Smooth muscle cell of the brain vasculature (primary cell): ENCODE results near the gene PGM5.

Source experiments
- DNase-seq: peaks from one replicate; pipeline ENCODE4 v3.0.0-alpha.2; 2012; ENCODE audit warnings: low read depth, low spot score

PGM5 gene

DNA sequence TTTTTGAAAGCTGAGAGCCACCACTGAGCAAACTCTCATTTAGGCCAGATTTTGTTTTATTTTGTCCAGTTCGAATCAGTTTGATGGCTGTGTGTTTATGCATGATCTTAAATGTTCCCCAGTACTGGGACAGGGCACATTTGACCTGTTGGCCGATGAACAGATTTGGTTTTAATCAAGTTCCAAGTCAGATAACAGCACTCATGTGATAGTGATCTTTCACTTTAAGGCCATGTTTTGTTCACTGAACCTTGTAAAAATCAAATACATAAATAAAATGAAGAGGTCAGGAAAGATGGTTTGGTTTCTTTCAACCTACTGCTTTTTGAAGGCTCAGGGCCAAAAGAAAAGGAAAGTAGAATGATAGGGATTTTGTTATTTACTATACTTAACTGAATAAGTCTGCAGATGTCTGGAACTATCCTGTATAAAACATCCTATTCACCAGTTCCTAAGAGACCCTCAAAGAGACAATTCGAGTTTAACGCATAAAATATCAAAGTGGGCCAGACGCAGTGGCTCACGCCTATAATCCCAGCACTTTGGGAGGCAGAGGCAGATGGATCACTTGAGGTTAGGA is 77.2 kb downstream of the PGM5 start:
- DNase-seq: no peak

DNA sequence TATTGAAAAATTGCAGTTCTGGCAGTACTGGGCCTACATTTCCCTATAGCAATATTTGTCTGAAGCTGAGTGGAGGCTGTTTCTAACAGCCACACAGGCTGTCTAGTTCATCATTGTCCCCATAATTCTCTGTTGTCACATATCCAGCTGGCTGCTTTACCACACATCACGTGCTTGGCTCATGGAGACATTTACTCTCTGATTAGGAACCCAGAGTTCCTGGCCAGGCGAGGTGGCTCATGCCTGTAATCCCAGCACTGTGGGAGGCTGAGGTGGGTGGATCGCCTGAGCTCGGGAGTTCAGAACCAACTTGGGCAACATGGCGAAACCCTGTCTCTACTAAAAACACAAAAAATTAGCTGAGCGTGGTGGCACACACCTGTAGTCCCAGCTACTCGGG is 81.4 kb downstream of the PGM5 start:
- no peak for DNase-seq

DNA sequence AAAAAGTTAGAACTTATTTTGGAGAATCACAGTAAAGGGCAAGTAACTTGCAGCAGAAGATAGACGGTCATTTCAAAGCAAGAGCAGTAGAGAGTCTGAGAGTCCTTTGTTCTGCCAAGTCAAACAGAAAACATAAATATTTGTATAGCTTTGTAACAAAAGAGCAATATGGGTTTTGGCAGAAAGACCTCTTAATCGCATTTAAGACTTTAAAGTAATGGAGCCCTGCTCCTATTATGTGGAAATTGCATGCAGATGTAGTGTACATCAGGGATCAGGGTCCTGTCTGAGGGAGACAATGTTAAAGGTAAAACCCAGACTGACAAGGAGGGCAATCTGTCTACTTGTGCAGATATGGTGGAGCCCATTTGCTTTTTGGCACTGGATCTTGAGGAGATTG is 87.2 kb downstream of the PGM5 start:
- DNase-seq: no peak

DNA sequence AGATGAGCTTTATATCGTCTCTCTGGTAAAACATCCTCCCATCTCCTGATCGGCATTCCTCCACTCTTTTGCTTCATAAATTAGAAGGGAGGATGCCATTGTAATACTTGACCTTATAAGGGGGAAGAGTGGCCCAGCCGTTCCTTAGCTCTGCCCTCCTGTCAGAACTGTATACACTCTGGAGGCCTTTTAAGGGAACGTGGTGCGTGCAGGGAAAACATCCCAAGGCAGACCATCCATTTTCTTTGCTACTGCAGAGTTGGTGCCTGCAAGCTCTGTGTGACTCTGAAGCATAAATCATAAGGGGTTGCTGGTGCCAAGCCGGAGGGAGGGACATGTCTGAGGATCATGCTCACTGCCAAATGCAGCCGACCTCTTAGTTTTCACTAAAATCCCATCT is 90.4 kb downstream of the PGM5 start:
- DNase-seq: no peak

DNA sequence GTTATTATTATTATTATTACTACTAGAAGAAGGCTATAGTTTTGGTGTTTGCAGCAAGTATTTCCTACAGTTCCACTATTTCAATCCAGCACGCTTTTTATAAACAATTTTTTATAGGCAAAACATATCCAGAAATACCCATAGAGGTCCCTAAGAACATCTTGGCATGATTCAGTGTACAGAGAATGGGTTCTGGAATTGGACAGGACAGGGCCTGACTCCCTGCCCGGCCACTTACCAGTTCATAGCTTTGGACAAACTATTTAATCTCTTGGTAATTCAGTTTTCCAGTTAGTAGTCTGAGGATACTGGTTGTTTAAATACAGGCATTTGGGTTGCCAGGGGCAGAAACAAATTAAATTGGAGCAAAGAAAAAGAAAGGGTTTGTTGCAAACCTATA is 91.2 kb downstream of the PGM5 start:
- DNase-seq: no peak

DNA sequence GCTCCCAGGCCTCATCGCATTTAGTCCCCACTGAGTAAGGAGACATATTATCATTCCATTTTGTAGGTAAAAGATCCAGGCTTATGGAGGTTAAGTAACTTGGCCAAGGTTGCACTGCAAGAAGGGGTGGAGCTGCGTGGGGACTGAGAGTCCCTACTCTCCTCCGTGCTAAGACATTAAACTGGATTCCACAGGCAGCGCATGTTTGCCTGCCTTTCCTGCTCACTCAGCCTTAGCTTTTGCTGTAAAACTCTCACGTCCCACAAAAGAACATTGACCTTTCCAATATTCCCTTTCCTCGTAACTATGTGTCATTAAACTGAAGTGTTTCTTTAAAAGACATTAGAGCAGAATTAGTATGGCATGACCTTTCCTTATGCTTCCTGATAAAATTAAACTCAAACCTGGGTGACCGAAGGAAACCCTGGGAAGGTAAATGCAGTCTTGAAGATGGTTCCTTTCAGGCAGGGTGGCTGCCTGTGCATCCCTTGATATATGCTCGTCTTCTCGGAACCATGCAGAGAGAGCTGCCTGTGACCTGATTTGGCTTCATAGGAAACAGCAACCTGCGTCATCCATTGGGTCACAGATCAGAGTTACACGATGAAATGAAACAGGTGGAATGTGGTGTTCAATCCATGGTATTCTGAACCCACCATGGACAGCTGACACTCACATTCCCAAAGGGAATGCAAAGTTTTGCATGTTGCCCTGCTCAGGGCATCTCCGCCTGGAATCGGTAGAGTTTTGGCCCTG is 98.3 kb downstream of the PGM5 start:
- no peak for DNase-seq

DNA sequence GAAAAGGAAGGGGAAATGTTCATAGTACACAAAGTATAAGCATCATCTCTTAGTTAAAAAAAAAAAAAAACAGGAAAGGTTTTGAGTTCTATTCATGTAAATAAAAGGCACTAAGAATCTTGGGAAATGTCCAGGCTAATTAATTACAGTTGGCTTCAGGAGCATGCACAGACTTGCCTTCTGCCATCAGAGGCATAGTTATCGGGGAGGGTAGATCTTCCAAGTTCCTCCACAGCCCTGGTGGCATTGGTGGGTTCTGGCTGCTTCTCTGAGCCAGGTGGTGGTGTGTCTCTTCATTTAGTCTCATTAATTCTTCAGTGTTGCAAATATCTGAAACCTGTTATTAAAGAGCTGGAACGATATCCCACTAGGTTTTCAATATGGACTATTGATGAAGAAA is 99.0 kb downstream of the PGM5 start:
- no peak for DNase-seq

DNA sequence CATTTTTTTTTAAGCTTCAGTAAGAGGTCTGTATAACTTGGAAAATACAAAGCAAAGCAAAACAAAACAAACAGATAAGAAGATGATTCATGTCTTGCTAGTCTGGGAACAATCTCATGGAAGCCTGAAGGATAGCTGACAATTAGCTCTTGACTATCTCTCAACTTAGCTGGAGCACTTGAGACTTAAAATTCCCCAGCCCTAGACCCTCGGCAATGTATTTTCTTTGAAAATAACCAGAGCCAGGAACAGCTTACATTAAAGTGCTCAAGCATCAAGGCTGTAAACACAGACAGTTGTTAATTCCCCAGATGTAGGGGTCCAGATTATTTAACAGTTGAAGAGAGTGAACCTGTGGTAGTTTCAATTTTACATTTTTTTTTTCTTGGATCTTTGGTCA is 101.4 kb downstream of the PGM5 start:
- no peak for DNase-seq

DNA sequence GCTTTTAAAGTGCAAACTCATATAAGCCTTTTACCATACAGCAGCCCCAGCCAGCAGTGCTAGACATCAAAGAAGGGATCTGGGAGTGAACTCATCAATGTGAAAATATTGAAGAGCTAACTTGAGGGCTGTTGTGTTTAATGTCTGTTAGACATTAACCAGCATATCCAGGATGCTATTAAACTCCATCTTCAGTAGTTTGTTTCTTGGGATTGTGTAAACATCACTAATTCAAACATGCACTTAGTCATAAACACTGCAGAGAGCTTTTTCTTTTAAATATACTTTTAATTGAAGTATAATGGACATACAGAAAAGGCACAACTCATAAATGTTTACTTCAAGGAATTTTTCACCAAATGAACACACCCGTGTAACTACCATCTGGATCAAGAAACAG is 102.5 kb downstream of the PGM5 start:
- DNase-seq: no peak

DNA sequence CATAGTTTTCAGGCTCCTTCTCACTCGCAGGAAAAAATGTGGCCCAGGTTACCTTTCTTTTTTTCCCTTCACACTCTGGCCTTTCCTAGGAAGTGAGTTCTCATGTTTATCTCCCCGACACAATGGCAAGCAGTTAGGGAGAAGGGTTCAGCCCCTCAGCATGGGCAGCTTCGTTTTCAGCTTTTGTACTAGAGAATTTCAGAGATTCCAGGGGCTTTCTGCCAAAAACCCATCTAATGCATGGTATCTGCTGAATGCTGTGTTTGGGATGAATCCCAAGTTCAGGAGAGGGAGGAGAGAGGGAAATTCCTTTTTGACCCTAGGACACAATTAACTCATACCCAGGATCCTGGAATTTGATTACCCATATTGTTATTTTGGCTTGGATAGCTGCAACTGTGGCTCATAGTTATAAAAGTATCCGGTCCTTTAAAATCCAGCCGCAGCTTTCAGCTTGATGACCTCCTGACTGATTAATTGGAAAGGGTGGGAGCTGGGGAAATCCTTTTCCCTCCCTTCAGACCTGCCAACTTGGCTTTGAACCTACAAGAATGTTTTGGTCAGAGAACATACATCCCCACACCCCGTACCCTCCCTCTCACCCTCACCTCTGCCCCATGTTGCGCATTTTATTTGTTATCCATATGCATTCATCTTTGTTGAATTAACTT is 105.8 kb downstream of the PGM5 start:
- DNase-seq: no peak

DNA sequence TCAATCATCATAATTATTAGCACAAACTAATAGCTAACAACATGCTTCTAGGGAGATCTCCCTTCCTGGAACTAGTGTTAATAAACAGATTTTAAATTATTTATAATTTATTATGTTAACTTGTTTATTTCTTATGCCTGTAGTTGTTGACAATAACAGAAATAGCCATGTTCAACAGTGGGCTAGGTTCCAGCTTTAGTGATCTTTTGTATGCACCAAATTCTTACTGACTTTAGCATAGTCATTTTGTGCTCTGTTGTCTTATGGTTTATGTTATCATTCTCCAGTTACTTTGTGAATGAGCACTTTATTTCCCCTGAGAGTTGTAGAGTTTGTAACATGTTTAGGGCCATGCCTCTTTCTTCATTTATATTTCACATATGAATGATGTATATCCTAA is 113.7 kb downstream of the PGM5 start:
- no peak for DNase-seq

DNA sequence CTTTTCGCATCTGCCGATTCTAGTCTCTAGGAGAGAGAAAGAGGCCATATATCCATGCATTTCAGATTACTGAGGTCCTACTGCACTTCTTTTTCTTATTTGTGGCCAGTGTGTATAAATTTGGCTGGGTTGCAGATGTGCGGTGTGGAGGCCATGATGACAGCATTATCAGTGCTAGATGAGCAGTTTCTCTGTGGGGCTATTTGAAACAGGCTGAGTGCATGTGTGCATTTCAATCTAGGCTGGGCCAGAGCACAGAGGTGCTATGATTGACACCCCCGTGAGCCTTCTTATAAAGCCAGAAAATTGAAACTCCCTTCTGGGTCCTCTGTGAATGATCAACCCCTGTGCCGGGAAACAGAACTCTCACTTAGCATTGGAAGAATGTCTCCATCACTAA is 114.2 kb downstream of the PGM5 start:
- DNase-seq: no peak

DNA sequence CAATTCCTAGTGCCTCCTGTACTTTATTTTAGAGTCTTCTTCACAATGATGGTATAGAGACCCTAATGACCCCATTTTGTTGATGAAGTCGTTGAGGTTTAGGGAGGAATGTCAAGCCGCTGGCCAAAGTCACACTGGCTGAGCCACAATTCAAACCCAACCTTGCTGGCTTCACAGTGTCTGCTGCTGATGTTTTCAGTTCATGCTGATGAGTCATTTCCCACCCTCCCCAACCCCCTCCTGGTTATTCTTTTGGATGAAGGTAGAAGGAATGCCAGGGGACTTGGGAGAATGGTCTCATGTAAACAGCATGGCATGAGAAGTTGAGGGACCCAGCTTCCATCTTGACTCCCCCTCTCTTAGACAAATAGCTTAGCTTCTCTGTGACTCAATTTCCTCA is 115.7 kb downstream of the PGM5 start:
- DNase-seq: no peak

DNA sequence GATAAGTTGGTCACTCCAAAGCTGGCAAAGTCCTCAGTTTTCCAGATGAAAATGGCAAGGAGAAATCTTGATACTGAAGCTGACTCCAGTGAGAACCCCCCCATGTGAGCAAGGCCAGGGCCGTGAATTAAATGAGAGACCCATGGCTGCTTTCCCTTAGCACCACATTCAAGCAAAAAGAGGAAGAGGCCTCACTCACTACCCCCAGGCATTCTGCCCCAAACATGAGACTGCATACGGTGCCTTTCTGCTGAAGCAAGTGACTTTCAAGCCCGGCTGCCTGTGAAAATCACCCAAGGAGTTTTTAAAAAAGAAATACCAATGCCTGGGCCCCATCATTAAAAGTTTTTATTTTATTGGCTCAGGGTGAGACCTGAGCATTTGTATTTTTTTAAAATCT is 117.4 kb downstream of the PGM5 start:
- DNase-seq: no peak

DNA sequence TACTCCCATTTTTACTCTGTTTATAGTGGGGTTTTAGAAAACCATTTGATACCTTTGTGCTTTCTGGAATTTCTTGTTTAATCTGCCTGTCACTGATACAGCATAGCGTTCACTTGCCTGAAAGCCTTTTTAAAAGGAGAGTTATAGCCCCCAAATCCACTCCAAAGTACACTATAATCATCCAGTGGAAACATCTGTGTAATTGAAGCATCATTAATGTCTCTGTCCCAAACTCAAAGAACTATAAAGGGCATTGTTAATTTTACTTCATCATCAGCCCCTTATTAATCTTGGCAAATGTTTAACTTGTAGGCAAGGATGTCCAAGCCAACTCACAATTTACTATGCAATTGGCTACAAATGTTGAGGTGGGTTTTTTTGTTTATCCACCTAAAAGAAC is 120.0 kb downstream of the PGM5 start:
- DNase-seq: no peak

DNA sequence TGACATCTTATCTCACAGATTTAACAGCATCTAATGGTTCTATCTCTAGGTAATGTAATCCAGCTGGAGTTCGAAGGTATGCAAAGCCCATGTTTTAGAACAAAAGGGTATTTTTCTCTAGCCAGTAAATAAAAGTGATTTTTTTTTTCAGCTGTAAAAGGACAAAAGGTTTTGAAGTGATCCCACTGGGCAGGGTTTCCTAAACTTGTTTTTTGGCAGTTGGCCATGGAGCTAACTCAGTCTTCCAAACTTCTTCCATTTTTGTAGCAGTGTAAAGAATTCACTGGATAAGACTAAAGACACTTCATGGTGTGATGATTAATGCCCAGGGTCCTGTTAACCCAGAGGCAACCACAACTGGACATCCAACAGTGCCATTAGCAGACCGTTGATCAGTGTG is 120.4 kb downstream of the PGM5 start:
- no peak for DNase-seq

DNA sequence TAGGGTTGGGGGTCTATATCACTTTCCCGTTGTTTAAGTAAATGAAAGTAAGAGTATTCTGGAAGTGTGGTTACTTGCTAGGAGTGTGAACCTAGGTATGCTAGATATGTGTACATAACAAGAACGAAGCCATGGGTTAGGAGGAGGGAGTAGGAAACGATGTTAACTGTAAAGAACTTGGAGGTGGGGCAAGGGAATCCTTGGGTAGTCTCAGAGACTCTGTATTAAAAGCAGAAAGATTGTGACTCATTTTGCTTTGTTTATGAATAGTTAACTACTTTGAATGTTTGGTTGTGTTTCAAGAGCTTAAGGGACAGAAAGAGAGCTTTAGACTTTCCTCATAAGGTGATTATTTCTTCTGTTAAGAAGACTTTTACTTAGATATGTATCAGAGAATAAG is 124.4 kb downstream of the PGM5 start:
- no peak for DNase-seq

DNA sequence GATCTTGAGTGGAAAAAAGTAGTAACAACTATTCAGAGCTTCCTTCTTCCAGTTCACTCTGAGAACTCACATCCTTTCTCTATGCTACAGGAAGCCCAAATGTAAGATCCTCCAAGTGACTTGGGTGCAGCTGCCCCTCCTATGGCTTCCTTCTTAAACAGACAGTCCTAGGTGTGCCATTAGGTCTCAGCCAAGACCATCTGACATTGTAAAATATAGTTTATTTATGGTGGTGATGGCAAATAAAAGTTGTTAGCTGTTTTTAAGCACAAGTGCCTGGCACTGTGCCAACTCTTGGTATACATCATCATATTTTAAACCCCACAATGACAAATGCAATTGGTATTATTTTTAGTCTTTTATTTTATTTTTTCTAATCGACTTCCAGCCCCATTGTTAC is 126.1 kb downstream of the PGM5 start:
- DNase-seq: no peak

DNA sequence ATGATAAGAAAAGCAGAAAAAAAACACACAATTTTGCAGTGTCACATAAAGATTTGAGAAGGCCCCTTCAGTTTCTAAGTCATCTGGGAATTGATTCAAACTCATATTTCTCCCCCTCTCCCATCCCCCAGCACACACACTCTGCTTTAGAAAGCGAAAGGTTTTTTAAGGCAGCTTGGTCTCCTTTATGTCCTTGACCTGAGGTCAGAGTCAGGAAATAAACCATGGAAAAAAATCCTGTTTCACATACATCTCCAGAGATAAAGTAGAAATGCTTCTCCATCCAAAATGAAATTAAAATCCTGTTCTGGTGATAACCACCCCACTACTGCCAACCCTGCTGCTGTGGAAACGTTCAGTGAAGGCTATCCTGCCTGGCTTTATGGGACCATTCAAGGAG is 131.7 kb downstream of the PGM5 start:
- DNase-seq: no peak

DNA sequence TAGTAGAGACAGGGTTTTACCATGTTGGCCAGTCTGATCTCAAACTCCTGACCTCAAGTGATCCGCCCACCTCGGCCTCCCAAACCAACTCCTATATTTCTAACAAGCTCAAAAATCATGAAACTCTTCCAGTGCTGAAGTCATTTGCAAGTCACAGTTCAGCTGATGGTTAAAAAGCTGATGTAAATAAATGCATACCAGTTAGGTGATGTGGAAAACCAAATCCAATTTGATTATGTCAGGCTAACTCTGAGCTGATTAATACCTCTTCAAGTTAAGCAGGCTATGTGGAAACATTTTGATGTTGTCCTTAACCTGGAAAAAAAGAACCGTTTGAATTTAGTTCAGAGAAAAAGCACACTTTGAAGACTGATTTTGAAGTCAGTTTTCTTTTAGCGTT is 133.2 kb downstream of the PGM5 start:
- no peak for DNase-seq

DNA sequence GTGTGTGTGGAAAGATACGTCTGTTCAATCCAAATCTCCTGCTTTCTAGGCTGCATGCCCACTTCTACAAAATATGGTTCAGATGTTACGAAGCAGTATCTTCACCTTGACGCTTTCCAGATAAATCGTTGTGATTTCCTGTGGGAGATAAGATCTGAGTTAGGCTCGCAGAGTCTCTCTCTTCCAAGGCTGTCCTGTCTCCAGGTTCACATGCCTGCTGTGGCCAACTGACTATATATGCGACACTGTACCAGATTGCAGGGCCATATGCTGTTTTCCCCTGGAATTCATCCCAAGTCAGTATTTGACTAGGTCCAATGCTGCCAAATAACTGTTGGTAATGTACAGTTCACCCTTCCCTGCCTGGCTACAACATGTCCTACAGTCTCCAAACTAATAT is 136.4 kb downstream of the PGM5 start:
- no peak for DNase-seq

DNA sequence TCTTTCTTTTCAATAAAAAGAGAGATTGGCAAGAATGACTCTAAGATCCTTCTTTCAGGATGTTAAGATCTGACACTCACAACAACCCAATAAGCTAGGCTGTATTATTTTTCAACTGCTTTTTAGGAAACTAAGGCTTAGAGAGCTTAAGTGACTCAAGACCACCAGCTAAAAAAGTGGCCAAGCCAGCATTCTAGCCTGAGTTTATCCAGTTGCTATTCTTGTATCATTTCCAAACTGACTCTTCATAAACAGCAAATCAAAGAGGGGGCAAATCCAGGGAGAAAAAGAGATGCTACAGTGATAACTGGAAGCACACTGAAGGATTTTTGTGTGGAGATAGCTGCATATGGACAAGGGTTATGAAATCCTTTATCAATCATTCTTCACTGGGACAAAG is 137.1 kb downstream of the PGM5 start:
- no peak for DNase-seq

DNA sequence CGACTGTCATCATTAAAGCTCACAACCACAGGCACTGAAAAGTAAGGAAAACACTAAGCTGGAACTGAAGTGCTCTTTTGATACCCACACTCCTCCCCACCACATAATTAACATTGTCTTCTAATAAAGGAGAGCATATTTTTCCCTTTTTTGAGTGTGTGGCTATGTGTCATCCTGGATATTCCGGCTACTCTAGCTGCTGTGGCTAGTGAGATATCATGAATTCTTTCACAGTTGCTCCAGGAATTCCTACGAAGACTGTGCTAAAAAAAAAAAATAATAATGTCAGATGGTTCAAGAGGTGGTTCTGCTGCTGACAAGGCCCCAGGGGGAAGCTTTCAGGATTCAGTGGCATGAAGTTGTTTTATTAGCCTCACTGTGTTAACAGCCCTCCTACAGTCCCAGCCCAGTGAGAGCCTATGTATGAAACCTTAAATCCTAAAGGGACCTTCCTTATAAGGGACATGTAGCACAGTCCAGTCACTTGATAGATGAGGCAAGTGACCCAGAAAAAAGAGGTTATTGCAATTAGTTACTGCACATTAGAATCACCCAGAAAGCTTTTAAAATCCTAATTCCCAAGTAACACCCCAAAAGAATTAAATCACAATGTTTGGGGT is 137.7 kb downstream of the PGM5 start:
- DNase-seq: no peak
